ENCODE results near the gene KLHL6.
"Not testable (repeated sequence)": the region's sequence is repeated elsewhere in the genome, so short reads cannot be mapped to it uniquely, and the experiment has no call there.

The KLHL6 gene

DNA sequence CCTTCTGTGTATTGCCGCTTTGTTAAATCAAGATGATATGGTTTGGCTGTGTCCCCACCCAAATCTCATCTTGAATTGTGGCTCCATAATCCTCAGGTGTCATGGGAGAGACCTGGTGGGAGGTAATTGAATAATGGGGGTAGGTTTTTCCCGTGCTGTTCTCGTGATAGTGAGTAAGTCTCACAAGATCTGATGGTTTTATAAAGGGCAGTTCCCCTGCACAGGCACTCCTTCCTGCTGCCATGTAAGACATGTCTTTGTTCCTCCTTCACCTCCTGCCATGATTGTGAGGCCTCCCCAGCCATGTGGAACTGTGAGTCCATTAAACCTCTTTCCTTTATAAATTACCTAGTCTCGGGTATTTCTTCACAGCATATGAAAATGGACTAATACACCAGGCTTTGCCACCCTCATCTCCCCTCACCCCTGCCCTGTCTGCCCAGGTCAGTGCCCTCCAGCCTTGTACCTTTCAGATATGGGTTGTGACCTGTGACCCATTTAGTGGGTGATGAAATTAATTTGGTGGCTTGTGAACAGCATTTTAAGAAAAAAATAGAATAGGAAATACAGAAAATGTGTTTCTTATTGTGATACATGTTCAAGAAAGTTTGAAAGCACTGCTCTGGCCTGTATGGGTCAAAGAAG, 71.0 kb downstream of the KLHL6 start:
- DNase-seq: no peak

GRCh38 chr3:183481582-183481981, 73.9 kb downstream of the KLHL6 start:
- no peak for DNase-seq

- DNase-seq: no peak
Measured at GRCh38 chr3:183478501-183478900, 77.0 kb downstream of the KLHL6 start.

DNA sequence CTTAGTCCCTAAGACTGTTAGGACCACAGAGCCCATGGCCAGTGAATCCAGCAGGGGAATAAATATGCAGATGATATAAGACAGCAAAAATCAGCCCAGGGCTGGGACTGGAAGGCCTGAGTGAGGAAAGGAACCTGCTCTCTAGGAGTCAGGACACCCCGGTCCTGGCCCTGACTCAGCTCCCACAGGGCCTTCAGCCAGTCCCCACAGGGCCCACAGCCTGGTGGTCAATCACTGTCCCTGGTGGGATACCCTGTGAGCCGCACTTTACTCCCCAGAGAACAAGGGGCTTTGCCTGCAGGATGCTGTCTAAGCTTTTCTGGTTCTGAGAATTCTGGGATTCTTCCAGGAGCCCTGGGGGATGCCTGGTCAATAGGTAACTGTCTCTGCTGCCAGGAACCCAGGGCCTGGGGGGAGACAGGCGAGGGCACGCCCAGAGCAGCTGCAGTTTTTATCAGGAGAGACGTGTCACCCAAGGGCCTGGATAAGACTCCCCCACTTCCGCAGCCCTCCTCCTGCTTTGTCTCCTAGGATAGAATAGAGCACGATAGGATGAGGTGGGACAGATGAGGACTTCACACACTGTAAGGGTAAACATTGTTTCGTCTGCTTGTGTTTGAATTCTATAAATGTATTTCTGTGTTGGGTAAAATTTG, 77.6 kb downstream of the KLHL6 start:
- no peak for DNase-seq

DNA sequence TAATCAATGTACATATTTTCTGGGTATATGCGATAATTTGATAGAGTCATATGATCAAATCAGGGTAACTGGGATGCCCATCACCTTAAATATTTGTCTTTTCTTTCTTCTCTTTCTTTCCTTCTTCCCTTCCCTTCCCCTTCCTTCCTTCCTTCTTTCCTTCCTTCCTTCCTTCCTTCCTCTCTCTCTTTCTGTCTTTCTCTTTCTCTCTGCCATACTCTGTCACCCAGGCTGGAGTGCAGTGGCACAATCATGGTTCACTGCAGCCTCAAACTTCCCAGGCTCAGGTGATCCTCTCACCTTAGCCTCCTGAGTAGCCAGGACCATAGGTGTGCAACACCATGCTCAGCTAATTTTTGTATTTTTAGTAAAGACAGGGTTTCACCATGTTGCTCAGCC, 79.7 kb downstream of the KLHL6 start:
- not testable (repeated sequence) for DNase-seq

GRCh38 chr3:183475016-183475763, 80.3 kb downstream of the KLHL6 start:
- no peak for DNase-seq

DNA sequence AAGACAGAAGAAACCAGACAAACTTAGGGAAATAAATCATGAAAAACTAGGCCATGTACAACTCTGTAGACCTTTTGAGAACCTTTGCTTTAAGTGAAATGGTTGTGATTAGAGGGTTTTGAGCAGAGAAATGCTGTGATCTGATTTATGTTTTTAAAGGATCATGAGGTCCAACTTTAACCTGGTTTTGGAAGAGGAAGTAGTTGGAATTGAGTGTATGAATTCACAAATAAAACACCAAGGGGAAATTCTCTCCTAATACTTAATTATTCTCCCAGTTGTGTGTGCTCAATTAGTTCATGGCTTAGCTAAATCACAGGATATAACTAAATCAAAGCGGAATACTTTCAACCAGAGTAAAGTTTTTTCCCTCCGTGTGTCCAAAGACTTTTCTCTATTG, 81.5 kb downstream of the KLHL6 start:
- no peak for DNase-seq

GRCh38 chr3:183472155-183472554, 83.4 kb downstream of the KLHL6 start:
- DNase-seq: no peak

DNA sequence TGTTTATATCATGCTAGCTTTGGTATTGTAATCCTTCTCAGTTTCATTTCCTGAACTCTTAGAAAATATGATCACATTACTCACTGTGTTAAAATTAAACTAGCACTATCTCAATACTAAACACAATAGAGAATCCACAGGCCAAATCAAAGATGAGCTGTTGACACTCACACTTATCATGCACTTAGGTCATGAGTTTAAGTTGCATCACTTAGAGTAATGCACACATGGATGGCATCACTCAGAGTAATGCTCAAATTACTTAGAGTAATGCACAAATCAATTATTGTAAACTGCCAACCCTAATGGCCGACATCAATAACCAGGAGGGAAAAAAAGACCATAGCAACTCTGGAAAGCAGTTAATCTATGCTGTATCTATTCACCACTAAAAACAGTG, 87.1 kb downstream of the KLHL6 start:
- DNase-seq: no peak

GRCh38 chr3:183466575-183466974, 88.9 kb downstream of the KLHL6 start:
- no peak for DNase-seq

- DNase-seq: not testable (repeated sequence)
Measured at GRCh38 chr3:183465710-183466109, 89.8 kb downstream of the KLHL6 start.

- no peak for DNase-seq
Measured at GRCh38 chr3:183464480-183464879, 91.0 kb downstream of the KLHL6 start.

GRCh38 chr3:183460081-183461055, 95.1 kb downstream of the KLHL6 start:
- no peak for DNase-seq

GRCh38 chr3:183455089-183455488, 100.4 kb downstream of the KLHL6 start:
- no peak for DNase-seq

GRCh38 chr3:183454064-183454463, 101.4 kb downstream of the KLHL6 start:
- no peak for DNase-seq

DNA sequence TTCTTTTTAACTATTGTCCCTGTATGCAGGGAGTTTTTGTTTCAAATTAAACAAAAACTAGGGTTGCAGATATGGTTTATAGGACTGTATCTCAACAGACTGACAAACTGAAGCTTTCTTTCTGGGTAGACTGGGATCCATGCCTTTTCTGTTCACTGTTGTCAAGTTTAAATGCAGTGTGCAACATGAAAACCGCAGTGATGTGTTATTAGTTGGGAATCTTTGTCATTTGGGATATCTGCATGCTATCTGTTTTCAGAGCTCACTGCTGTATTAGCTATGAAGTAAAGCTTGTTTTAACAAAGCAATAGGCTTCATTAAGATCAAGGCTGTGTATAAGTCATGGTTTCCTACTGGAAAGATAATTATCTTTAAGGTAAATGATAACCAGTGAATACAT, 105.7 kb downstream of the KLHL6 start:
- DNase-seq: no peak

DNA sequence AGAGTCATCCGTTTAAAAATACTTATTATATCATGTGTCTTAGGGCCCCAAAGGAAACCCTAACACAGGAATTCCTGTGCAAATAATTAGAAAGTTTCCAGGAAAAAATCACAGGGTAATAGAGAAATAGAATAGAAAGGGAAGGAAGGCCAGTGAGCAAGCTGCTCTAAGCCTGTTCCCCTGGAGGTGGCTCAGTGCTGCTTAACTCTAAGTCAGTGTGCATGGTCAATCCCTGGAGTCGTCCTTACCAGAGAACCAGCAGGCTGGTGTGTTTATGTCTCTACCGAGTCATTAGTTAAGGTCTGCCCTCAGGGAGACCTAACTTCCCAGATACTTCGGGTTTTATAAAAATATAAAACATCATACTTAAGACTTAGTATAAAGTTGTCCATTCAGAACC, 106.1 kb downstream of the KLHL6 start:
- no peak for DNase-seq

- DNase-seq: no peak
Measured at GRCh38 chr3:183448369-183449128, 107.0 kb downstream of the KLHL6 start.

DNA sequence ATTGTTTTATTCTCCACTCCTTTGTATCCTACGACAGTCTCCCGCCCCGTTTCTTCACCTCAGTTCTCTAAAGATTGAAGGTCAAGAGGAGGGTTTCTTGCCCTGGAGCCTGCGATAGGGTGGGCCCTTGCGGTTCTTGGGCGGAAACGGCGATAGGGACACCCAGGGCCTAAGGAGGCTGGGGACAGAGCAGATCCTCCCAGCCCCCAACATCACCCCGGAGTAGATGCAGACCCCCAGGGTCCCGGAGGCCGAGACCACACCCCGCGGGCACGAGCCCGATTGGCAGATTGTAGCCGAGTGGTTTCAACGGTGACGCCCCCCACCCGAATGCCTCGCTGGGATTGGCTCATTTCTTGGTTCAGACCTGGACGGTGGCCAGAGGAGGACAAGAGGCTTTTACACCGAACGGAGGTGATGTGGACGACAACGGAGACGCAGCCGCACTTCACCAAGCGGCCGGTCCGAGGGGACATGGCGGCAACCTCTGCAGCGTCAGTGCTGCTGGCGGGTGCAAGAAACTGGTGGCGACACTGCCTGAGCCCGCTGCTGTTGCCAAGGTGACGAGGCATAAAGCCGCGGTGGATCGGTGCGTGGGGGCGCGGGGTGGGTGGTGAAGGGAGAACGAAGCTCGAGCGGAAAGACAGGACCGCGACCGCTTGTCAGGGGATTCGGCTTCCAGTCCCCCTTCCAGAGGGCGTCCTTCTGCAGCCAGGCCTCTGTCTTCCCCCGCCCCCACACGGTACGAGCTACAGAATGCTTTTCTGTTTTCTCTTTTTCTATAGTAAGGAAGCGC, 108.1 kb downstream of the KLHL6 start:
- DNase-seq: peak; percentile 91

DNA sequence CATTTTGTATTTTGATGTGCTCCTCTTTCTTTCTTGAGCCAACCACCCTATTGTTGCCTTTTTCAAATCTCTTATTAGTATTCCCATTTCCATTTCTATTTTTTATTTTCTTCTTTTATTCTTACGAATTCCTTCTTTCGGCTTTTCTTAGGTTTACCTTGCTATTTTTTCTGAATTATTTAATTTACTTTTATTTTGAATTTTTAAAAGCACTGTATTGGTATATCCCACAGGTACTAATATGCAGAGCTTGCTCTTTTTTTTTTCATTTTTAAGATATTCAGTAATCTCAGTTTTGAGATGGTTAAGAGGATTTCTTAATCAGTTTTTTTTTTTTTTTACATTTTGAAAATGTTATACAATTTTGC, 108.7 kb downstream of the KLHL6 start:
- DNase-seq: no peak

DNA sequence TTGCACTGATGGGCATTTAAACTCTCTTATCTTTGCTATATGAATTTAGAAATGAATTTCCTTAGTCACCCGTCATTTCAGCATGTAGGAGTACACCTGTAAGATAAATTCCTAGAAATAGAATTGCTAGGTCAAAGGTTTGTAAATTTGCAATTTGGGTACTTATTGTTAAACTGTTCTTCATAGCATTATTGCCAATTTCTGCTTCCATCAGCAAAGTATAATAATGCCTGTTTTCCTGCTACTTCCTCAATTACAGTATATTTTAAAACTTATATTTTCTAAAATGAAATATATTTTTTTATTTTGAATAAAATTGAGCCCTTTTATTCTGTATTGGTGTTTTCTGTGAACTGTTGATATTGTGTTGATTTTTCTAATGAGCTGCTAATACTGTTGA, 110.8 kb downstream of the KLHL6 start:
- DNase-seq: no peak

Data from right forelimb (tissue), 1 donor.